SU-DHL-6 (cell line): Measurements from ENCODE around the gene EBP.

Experiments used
- CTCF ChIP-seq: fragments of 200-600 bp; sonication (generic); IDR thresholded peaks from one replicate; pipeline ENCODE4 v1.5.1; 2017; ENCODE audit warnings: antibody characterized with exemption, mild to moderate bottlenecking, low read length, moderate library complexity; ENCODE audit not compliant: insufficient read depth, poor library complexity, severe bottlenecking
- EZH2phosphoT487 ChIP-seq: fragments of 200-600 bp; sonication (generic), shearing (Covaris generic); conservative IDR thresholded peaks from 2 replicates; pipeline ENCODE4 v1.6.1; 2018; ENCODE audit warnings: mild to moderate bottlenecking, antibody characterized with exemption, low read length, moderate library complexity, mixed read lengths

- TF ChIP-seq CTCF (no peak), EZH2phosphoT487 (no peak)
These were observed 27.3 kb downstream of the EBP start for GRCh38 chrX:48548871-48549270.
